NCI-H2196 treated with DMSO at 0.1 percent for 48 hours (cell line): ENCODE measurements around the gene ADAMTSL1.
"Not testable (repeated sequence)": the region's sequence is repeated elsewhere in the genome, so short reads cannot be mapped to it uniquely, and the experiment has no call there.

Experiments used
- DNase-seq: peaks from one replicate; lab custom pipeline; 2025; ENCODE audit not compliant: unreplicated experiment; lab: John Stamatoyannopoulos, UW

Gene ADAMTSL1

GRCh38 chr9:18922161-18922885, 448.4 kb downstream of the ADAMTSL1 start:
- no peak for DNase-seq

GRCh38 chr9:18923167-18923566, 449.2 kb downstream of the ADAMTSL1 start:
- no peak for DNase-seq

GRCh38 chr9:18923671-18924430, 449.9 kb downstream of the ADAMTSL1 start:
- DNase-seq, result no peak

GRCh38 chr9:18925880-18926279, 451.9 kb downstream of the ADAMTSL1 start:
- DNase-seq, result no peak

GRCh38 chr9:18926513-18926912, 452.6 kb downstream of the ADAMTSL1 start:
- no peak for DNase-seq

- no peak for DNase-seq
Measured at GRCh38 chr9:18928711-18929110, 454.8 kb downstream of the ADAMTSL1 start.

- DNase-seq, result not testable (repeated sequence)
Measured at GRCh38 chr9:18930611-18931010, 456.7 kb downstream of the ADAMTSL1 start.

- no peak for DNase-seq
Measured at GRCh38 chr9:18935541-18935940, 461.6 kb downstream of the ADAMTSL1 start.

GRCh38 chr9:18936094-18936871, 462.3 kb downstream of the ADAMTSL1 start:
- no peak for DNase-seq

GRCh38 chr9:18939943-18940342, 466.0 kb downstream of the ADAMTSL1 start:
- DNase-seq, result no peak

- no peak for DNase-seq
Measured at GRCh38 chr9:18941060-18941740, 467.2 kb downstream of the ADAMTSL1 start.

- no peak for DNase-seq
Measured at GRCh38 chr9:18942801-18943200, 468.8 kb downstream of the ADAMTSL1 start.

GRCh38 chr9:18947892-18948339, 474.0 kb downstream of the ADAMTSL1 start:
- DNase-seq, result no peak

GRCh38 chr9:18951936-18952335, 478.0 kb downstream of the ADAMTSL1 start:
- DNase-seq, result no peak

- DNase-seq, result no peak
Measured at GRCh38 chr9:18955626-18956025, 481.7 kb downstream of the ADAMTSL1 start.
